ENCODE data around the gene RPTOR.
"Not testable (repeated sequence)": the region's sequence is repeated elsewhere in the genome, so short reads cannot be mapped to it uniquely, and the experiment has no call there.

The RPTOR gene

GRCh38 chr17:80618304-80618703 lies 73.7 kb downstream of the RPTOR start:
- FAIRE-seq, result no peak

- no peak for FAIRE-seq
Measured at GRCh38 chr17:80619535-80620235, 75.0 kb downstream of the RPTOR start.

- FAIRE-seq, result no peak
Measured at GRCh38 chr17:80621335-80621996, 76.8 kb downstream of the RPTOR start.

- FAIRE-seq, result no peak
Measured at GRCh38 chr17:80621997-80622357, 77.3 kb downstream of the RPTOR start.

GRCh38 chr17:80624864-80625263 lies 80.2 kb downstream of the RPTOR start:
- FAIRE-seq, result no peak

GRCh38 chr17:80625627-80626026 lies 81.0 kb downstream of the RPTOR start:
- no peak for FAIRE-seq

- FAIRE-seq, result not testable (repeated sequence)
Measured at GRCh38 chr17:80628881-80629280, 84.2 kb downstream of the RPTOR start.

- no peak for FAIRE-seq
Measured at GRCh38 chr17:80629298-80630028, 84.8 kb downstream of the RPTOR start.

- FAIRE-seq, result no peak
Measured at GRCh38 chr17:80630560-80631120, 86.0 kb downstream of the RPTOR start.

- FAIRE-seq, result no peak
Measured at GRCh38 chr17:80631142-80632045, 86.8 kb downstream of the RPTOR start.

GRCh38 chr17:80632046-80632581 lies 87.5 kb downstream of the RPTOR start:
- FAIRE-seq, result no peak

GRCh38 chr17:80633207-80633606 lies 88.6 kb downstream of the RPTOR start:
- no peak for FAIRE-seq

GRCh38 chr17:80633994-80634566 lies 89.4 kb downstream of the RPTOR start:
- FAIRE-seq, result no peak

GRCh38 chr17:80636361-80637018 lies 91.9 kb downstream of the RPTOR start:
- no peak for FAIRE-seq

- no peak for FAIRE-seq
Measured at GRCh38 chr17:80637048-80637781, 92.6 kb downstream of the RPTOR start.

- FAIRE-seq, result no peak
Measured at GRCh38 chr17:80639658-80640057, 95.0 kb downstream of the RPTOR start.

- no peak for FAIRE-seq
Measured at GRCh38 chr17:80640366-80641084, 95.9 kb downstream of the RPTOR start.

GRCh38 chr17:80643326-80644099 lies 98.9 kb downstream of the RPTOR start:
- no peak for FAIRE-seq

- no peak for FAIRE-seq
Measured at GRCh38 chr17:80644536-80644935, 99.9 kb downstream of the RPTOR start.

Data from TTC549 (cell line).